Neural cell (in vitro differentiated cells): Measurements from ENCODE around the gene PARK7. TPM values are rescaled to one million over a fixed set of nuclear protein-coding genes. Genes with fewer than 3 reads are reported as not detected.
A peak's percentile ranks its signal among the peaks of the same experiment; 100 is the strongest.

Experiments used
- H2AFZ ChIP-seq: fragments of 200-600, 300-800 bp; sonication (generic), shearing (Covaris generic); 2 replicates; pipeline ENCODE4 v1.6.0; 2014; ENCODE audit warnings: low read depth, mild to moderate bottlenecking, antibody characterized with exemption, low read length, moderate library complexity
- H3F3A ChIP-seq: fragments of 200-600 bp; shearing (Covaris generic); 2 replicates; pipeline ENCODE4 v1.6.1; 2016; ENCODE audit warnings: mild to moderate bottlenecking, moderate library complexity, mixed read lengths, antibody characterized with exemption, low read length; ENCODE audit not compliant: insufficient read depth, poor library complexity, severe bottlenecking
- H3K27ac ChIP-seq: fragments of 200-600, 300-800 bp; sonication (generic), shearing (Covaris generic); 2 replicates; pipeline ENCODE4 v1.5.1; 2014; ENCODE audit warnings: mild to moderate bottlenecking, low read length, moderate library complexity
- H3K27me3 ChIP-seq: fragments of 300-800, 200-600 bp; sonication (generic), shearing (Covaris generic); 2 replicates; pipeline ENCODE4 v1.6.0; 2014; ENCODE audit warnings: mild to moderate bottlenecking, low read depth, low read length, moderate library complexity; ENCODE audit not compliant: insufficient read depth
- H3K36me3 ChIP-seq: fragments of 300-800, 200-600 bp; sonication (generic), shearing (Covaris generic); 2 replicates; pipeline ENCODE4 v1.5.1; 2014; ENCODE audit warnings: mild to moderate bottlenecking, antibody characterized with exemption, low read length, moderate library complexity; ENCODE audit not compliant: insufficient read depth
- H3K4me2 ChIP-seq: fragments of 300-800, 200-600 bp; sonication (generic), shearing (Covaris generic); 2 replicates; pipeline ENCODE4 v1.6.0; 2014; ENCODE audit warnings: mild to moderate bottlenecking, low read length
- H3K4me3 ChIP-seq: fragments of 300-800, 200-600 bp; sonication (generic), shearing (Covaris generic); 2 replicates; pipeline ENCODE4 v1.5.1; 2014; ENCODE audit warnings: mild to moderate bottlenecking, low read length, moderate library complexity
- H3K79me2 ChIP-seq: fragments of 200-600 bp; shearing (Covaris generic); replicated peaks from 2 replicates; pipeline ENCODE4 v1.6.0; 2014; ENCODE audit warnings: mild to moderate bottlenecking, low read length, moderate library complexity; ENCODE audit not compliant: insufficient read depth
- H3K9ac ChIP-seq: fragments of 300-800, 200-600 bp; sonication (generic), shearing (Covaris generic); 2 replicates; pipeline ENCODE4 v1.6.1; 2016; ENCODE audit warnings: mild to moderate bottlenecking, low read length, mixed read lengths
- H3K9me2 ChIP-seq: fragments of 200-600 bp; shearing (Covaris generic); 2 replicates; pipeline ENCODE4 v1.6.1; 2016; ENCODE audit warnings: mild to moderate bottlenecking, low read length, mixed read lengths; ENCODE audit not compliant: insufficient read depth
- H3K9me3 ChIP-seq: fragments of 200-600, 300-800 bp; sonication (generic), shearing (Covaris generic); 2 replicates; pipeline ENCODE4 v1.6.1; 2016; ENCODE audit warnings: mild to moderate bottlenecking, mixed run types, low read length, moderate library complexity, mixed read lengths
- H4K20me1 ChIP-seq: fragments of 200-600 bp; shearing (Covaris generic); 2 replicates; pipeline ENCODE4 v1.6.1; 2016; ENCODE audit warnings: mild to moderate bottlenecking, mixed run types; ENCODE audit not compliant: insufficient read depth
- CTCF ChIP-seq: fragments of 450-650 bp; IDR thresholded peaks from 2 replicates; pipeline ENCODE4 v1.5.1; 2014; ENCODE audit warnings: antibody characterized with exemption, mild to moderate bottlenecking, moderate library complexity; ENCODE audit not compliant: poor library complexity, severe bottlenecking
- EP300 ChIP-seq: fragments of 450-650 bp; conservative IDR thresholded peaks from 2 replicates; pipeline ENCODE4 v1.6.1; 2014; ENCODE audit warnings: antibody characterized with exemption, mild to moderate bottlenecking, moderate library complexity; ENCODE audit not compliant: poor library complexity, severe bottlenecking
- EZH2 ChIP-seq: fragments of 200-600, 300-800 bp; shearing (Covaris generic), sonication (generic); IDR thresholded peaks from 2 replicates; pipeline ENCODE4 v1.6.1; 2014; ENCODE audit warnings: antibody characterized with exemption, low read length, borderline replicate concordance, mild to moderate bottlenecking; ENCODE audit not compliant: insufficient read depth, poor library complexity, severe bottlenecking
- MXI1 ChIP-seq: fragments of 450-650 bp; conservative IDR thresholded peaks from 2 replicates; pipeline ENCODE4 v1.6.1; 2014; ENCODE audit warnings: antibody characterized with exemption, mild to moderate bottlenecking; ENCODE audit not compliant: poor library complexity, severe bottlenecking
- POLR2AphosphoS5 ChIP-seq: IDR thresholded peaks from 2 replicates; pipeline ENCODE4 v1.6.1; 2012
- RAD21 ChIP-seq: fragments of 450-650 bp; conservative IDR thresholded peaks from 2 replicates; pipeline ENCODE4 v1.6.1; 2014; ENCODE audit warnings: antibody characterized with exemption, mild to moderate bottlenecking, moderate library complexity
- REST ChIP-seq: IDR thresholded peaks from 2 replicates; pipeline ENCODE4 v1.6.1; 2012; ENCODE audit warnings: borderline replicate concordance
- SMC3 ChIP-seq: fragments of 450-650 bp; conservative IDR thresholded peaks from 2 replicates; pipeline ENCODE4 v1.6.1; 2014; ENCODE audit warnings: antibody characterized with exemption, mild to moderate bottlenecking, moderate library complexity; ENCODE audit not compliant: poor library complexity
- TAF1 ChIP-seq: IDR thresholded peaks from 2 replicates; pipeline ENCODE4 v1.6.1; 2012; ENCODE audit warnings: low read depth
- polyA minus RNA-seq: library from RNA; depleted of rRNA, polyadenylated mRNA; stranded (reverse); fragments of >200 nt; gene quantifications from 2 replicates; pipeline ENCODE4 v1.2.3, GENCODE V29; 2014
- polyA plus RNA-seq: library from polyadenylated mRNA; depleted of rRNA; stranded (reverse); fragments of >200 nt; gene quantifications from 2 replicates; pipeline ENCODE4 v1.2.3, GENCODE V29; 2014

The PARK7 gene
- polyA plus RNA-seq = 352 and 378 TPM in 2 replicates
- polyA minus RNA-seq = 127 and 145 TPM in 2 replicates

GRCh38 chr1:7961216-7962013 is at the start of gene PARK7:
PARK7 (plus strand) TSS chr1:7961711; CDS start chr1:7962786, 1,075 bp downstream.
- Histone ChIP-seq H3K9me2 (no peaks in the 10 kb centered on the region), H2AFZ (peak within 1 kb of the TSS; percentile 88), H3K79me2 (peaks cover 15% of the 10 kb centered on the region), H3K27me3 (no peaks in the 10 kb centered on the region), H3K9ac (peak within 1 kb of the TSS; percentile 85), H4K20me1 (no peaks in the 10 kb centered on the region), H3K36me3 (no peaks in the 10 kb centered on the region), H3F3A (peaks cover 4% of the 10 kb centered on the region), H3K4me2 (peak within 1 kb of the TSS; percentile 54), H3K9me3 (no peaks in the 10 kb centered on the region), H3K27ac (peak within 1 kb of the TSS; percentile 90), H3K4me3 (peak within 1 kb of the TSS; percentile 90)
- TF ChIP-seq CTCF (peak; percentile 92), RAD21 (peak; percentile 66), EP300 (peak; percentile 79), REST (peak; percentile 83), SMC3 (peak; percentile 68), MXI1 (peak; percentile 91), EZH2 (no peak), POLR2AphosphoS5 (peak; percentile 96), TAF1 (peak; percentile 89)

GRCh38 chr1:7912145-7912544 is 49.4 kb upstream of the PARK7 start:
- no peaks in the 10 kb centered on the region for H3K79me2 ChIP-seq
- H2AFZ ChIP-seq = no peak overlapping the region
- no peaks in the 10 kb centered on the region for H4K20me1 ChIP-seq
- no peak overlapping the region for H3K4me3 ChIP-seq
- TF ChIP-seq SMC3 = no peak
- TF ChIP-seq REST = no peak
- TF ChIP-seq MXI1 = no peak
- TF ChIP-seq CTCF = no peak
- H3F3A ChIP-seq = no peaks in the 10 kb centered on the region
- no peaks in the 10 kb centered on the region for H3K36me3 ChIP-seq
- H3K4me2 ChIP-seq = no peak overlapping the region
- no peaks in the 10 kb centered on the region for H3K9me3 ChIP-seq
- no peak overlapping the region for H3K27ac ChIP-seq
- no peaks in the 10 kb centered on the region for H3K9me2 ChIP-seq
- H3K9ac ChIP-seq = no peak overlapping the region
- H3K27me3 ChIP-seq = no peaks in the 10 kb centered on the region
